HCT116 (cell line): ENCODE results near the gene MBD3L2. TPM values are rescaled to one million over a fixed set of nuclear protein-coding genes. Genes with fewer than 3 reads are reported as not detected.

Experiments
- ATAC-seq: fragments of 200-7000 bp; cut with Tn5 transposase; 2 replicates; pipeline ENCODE4 v1.9.1; 2020; ENCODE audit warnings: mild to moderate bottlenecking, moderate library complexity
- BruUV-seq: library from RNA; stranded (reverse); fragments of 400-500 nt; replicated peaks from 2 replicates; lab custom pipeline; 2021; lab: Mats Ljungman, UMichigan
- CTCF ChIA-PET: fragments of 300-600 bp; sonication (Branson Sonifier 250); formaldehyde crosslinking; loops from one replicate; lab custom pipeline; 2021; ENCODE audit warnings: antibody characterized with exemption; lab: Charles Lee
- POLR2A ChIA-PET: fragments of 300-600, 350-600 bp; sonication (Branson Sonifier 250); formaldehyde crosslinking; loops from one replicate; lab custom pipeline; 2021; ENCODE audit warnings: antibody characterized with exemption; lab: Charles Lee
- RAD21 ChIA-PET, 2 experiments: fragments of 300-600 bp; sonication (Branson Sonifier 250); formaldehyde crosslinking; loops; one replicate each; lab custom pipeline; 2023; ENCODE audit warnings: low total read pairs in 2 of 2; ENCODE audit not compliant: uncharacterized antibody in 2 of 2, unreplicated experiment in 2 of 2, low non-redundant PET in 1 of 2; lab: Charles Lee
- DNase-seq: peaks from one replicate; pipeline ENCODE4 v3.0.0-alpha.2; 2010; ENCODE audit warnings: low read depth, low spot score
- H2AFZ ChIP-seq: fragments of 200-600 bp; shearing (Covaris generic), sonication (generic); 2 replicates; pipeline ENCODE4 v1.6.1; 2017; ENCODE audit warnings: low read depth, mixed run types, mixed read lengths, antibody characterized with exemption, low read length; ENCODE audit not compliant: poor library complexity, severe bottlenecking
- H3K27ac ChIP-seq: 2 replicates; pipeline ENCODE4 v1.5.1; 2012; ENCODE audit warnings: low read depth, low read length
- H3K27me3 ChIP-seq: fragments of 200-600 bp; sonication (generic); 2 replicates; pipeline ENCODE4 v1.6.1; 2016; ENCODE audit warnings: mixed run types, low read length, mixed read lengths; ENCODE audit not compliant: insufficient read depth
- H3K36me3 ChIP-seq, 2 experiments: fragments of 200-500 bp in 1 of 2; fragments of 200-600 bp in 1 of 2; sonication (Bioruptor generic) in 1 of 2; sonication (generic) in 1 of 2; 2 replicates each; pipeline versions ENCODE4 v1.5.1 to v1.6.1; 2014 to 2016; ENCODE audit warnings: low read length in 2 of 2, inconsistent platforms in 1 of 2, mixed read lengths in 1 of 2, mixed run types in 1 of 2; ENCODE audit not compliant: insufficient read depth in 2 of 2, control insufficient read depth in 1 of 2
- H3K4me1 ChIP-seq, 2 experiments: fragments of 200-600 bp in 1 of 2; sonication (generic) in 1 of 2; 2 replicates each; pipeline versions ENCODE4 v1.5.1 to v1.6.1; 2012 to 2017; ENCODE audit warnings: low read length in 2 of 2, inconsistent platforms in 1 of 2, mild to moderate bottlenecking in 1 of 2, mixed read lengths in 1 of 2, mixed run types in 1 of 2, moderate library complexity in 1 of 2; ENCODE audit not compliant: insufficient read depth in 2 of 2, control insufficient read depth in 1 of 2
- H3K4me2 ChIP-seq: fragments of 200-600 bp; sonication (generic); 2 replicates; pipeline ENCODE4 v1.6.1; 2017; ENCODE audit warnings: mixed run types, low read length, mixed read lengths
- H3K4me3 ChIP-seq, 2 experiments: fragments of 200-600 bp in 1 of 2; sonication (generic) in 1 of 2; replicated peaks in 1 of 2; 2 replicates each; pipeline ENCODE4 v1.5.1; 2011 to 2016; ENCODE audit warnings: low read length in 2 of 2, control low read depth in 1 of 2, low read depth in 1 of 2, mild to moderate bottlenecking in 1 of 2, mixed read lengths in 1 of 2, mixed run types in 1 of 2
- H3K79me2 ChIP-seq: fragments of 200-600 bp; sonication (generic); 2 replicates; pipeline ENCODE4 v1.6.1; 2017; ENCODE audit warnings: mild to moderate bottlenecking, mixed run types, low read length, moderate library complexity, mixed read lengths; ENCODE audit not compliant: insufficient read depth
- H3K9ac ChIP-seq: fragments of 200-600 bp; sonication (generic); 2 replicates; pipeline ENCODE4 v1.6.1; 2016; ENCODE audit warnings: low read length, mixed read lengths
- H3K9me2 ChIP-seq: fragments of 200-600 bp; sonication (generic), shearing (Covaris generic); 2 replicates; pipeline ENCODE4 v1.6.1; 2017; ENCODE audit warnings: mixed run types, mild to moderate bottlenecking, moderate library complexity; ENCODE audit not compliant: insufficient read depth
- H3K9me3 ChIP-seq, 2 experiments: fragments of 200-500 bp in 1 of 2; fragments of 200-600 bp in 1 of 2; sonication (Bioruptor generic) in 1 of 2; sonication (generic) in 1 of 2; 2 replicates each; pipeline ENCODE4 v1.6.1; 2014 to 2017; ENCODE audit warnings: low read length in 2 of 2, mixed read lengths in 2 of 2, inconsistent platforms in 1 of 2, low read depth in 1 of 2, mild to moderate bottlenecking in 1 of 2, mixed run types in 1 of 2, moderate library complexity in 1 of 2; ENCODE audit not compliant: control insufficient read depth in 1 of 2, insufficient read depth in 1 of 2
- H4K20me1 ChIP-seq: fragments of 200-600 bp; sonication (generic), shearing (Covaris generic); 2 replicates; pipeline ENCODE4 v1.6.1; 2017; ENCODE audit warnings: mixed run types, mild to moderate bottlenecking, moderate library complexity; ENCODE audit not compliant: insufficient read depth
- ATF3 ChIP-seq: IDR thresholded peaks from 2 replicates; pipeline ENCODE4 v1.6.1; 2012
- CEBPB ChIP-seq: IDR thresholded peaks from 2 replicates; pipeline ENCODE4 v1.6.1; 2012; ENCODE audit warnings: low read depth
- CTCF ChIP-seq, 3 experiments: fragments of 200-600 bp in 1 of 3; sonication (generic) in 1 of 3; IDR thresholded peaks in 2 of 3; conservative IDR thresholded peaks in 1 of 3; 2 replicates each; pipeline ENCODE4 v1.5.1; 2012 to 2017; ENCODE audit warnings: low read depth in 2 of 3, low read length in 2 of 3, antibody characterized with exemption in 1 of 3, borderline replicate concordance in 1 of 3, control low read depth in 1 of 3, mild to moderate bottlenecking in 1 of 3, mixed read lengths in 1 of 3, mixed run types in 1 of 3, moderate library complexity in 1 of 3; ENCODE audit not compliant: insufficient read depth in 1 of 3
- EGR1 ChIP-seq: IDR thresholded peaks from 2 replicates; pipeline ENCODE4 v1.6.1; 2012; ENCODE audit warnings: low read depth
- EZH2 ChIP-seq: fragments of 200-600 bp; sonication (generic); IDR thresholded peaks from 2 replicates; pipeline ENCODE4 v1.6.1; 2017; ENCODE audit warnings: antibody characterized with exemption, mixed run types
- MAX ChIP-seq: IDR thresholded peaks from 2 replicates; pipeline ENCODE4 v1.6.1; 2012
- POLR2AphosphoS5 ChIP-seq: IDR thresholded peaks from 2 replicates; pipeline ENCODE4 v1.6.1; 2011; ENCODE audit warnings: mild to moderate bottlenecking, low read depth, low read length, moderate library complexity
- REST ChIP-seq: IDR thresholded peaks from 2 replicates; pipeline ENCODE4 v1.6.1; 2012; ENCODE audit warnings: low read depth
- SIN3A ChIP-seq: IDR thresholded peaks from 2 replicates; pipeline ENCODE4 v1.6.1; 2012; ENCODE audit warnings: low read depth
- ZBTB33 ChIP-seq: IDR thresholded peaks from 2 replicates; pipeline ENCODE4 v1.6.1; 2011; ENCODE audit warnings: mild to moderate bottlenecking, low read length, moderate library complexity; ENCODE audit not compliant: insufficient replicate concordance; ENCODE audit errors: extremely low read depth
- ZFX ChIP-seq: fragments of 450-650 bp; IDR thresholded peaks from 2 replicates; pipeline ENCODE4 v1.6.1; 2017
- intact Hi-C: fragments of 100-400 bp; cut with micrococcal nuclease; formaldehyde crosslinking; loops from 2 replicates; pipeline ENCODE4 v1.10.0; 2022
- total RNA-seq: library from RNA; stranded (reverse); gene quantifications from one replicate; pipeline ENCODE4 v1.2.1, GENCODE V29; 2021; ENCODE audit not compliant: unreplicated experiment

MBD3L2 gene
- total RNA-seq, 1 experiment from 2014 or later = not detected

GRCh38 chr19:7010722-7011593, 38.2 kb upstream of the MBD3L2 start:
- DNase-seq (no peak), ATAC-seq (no peak)
- H3K27me3 ChIP-seq = no peaks in the 10 kb centered on the region
- ChIA-PET POLR2A (no interaction called here), RAD21 (no interaction called here), CTCF (no interaction called here)
- H3K9me3 ChIP-seq = no peaks in the 10 kb centered on the region
- TF ChIP-seq ATF3 = no peak
- no peak for TF ChIP-seq CEBPB
- TF ChIP-seq EZH2 = no peak
- TF ChIP-seq REST = no peak
- TF ChIP-seq CTCF (IDR thresholded peaks at IDR 0.05 in 2 of 3, conservative IDR thresholded peaks at IDR 0.05 in 1 of 3; ENCODE audit: borderline replicate concordance in 1 of 3, insufficient read depth in 1 of 3, low read depth in 2 of 3, low read length in 2 of 3) = no peak
- no peak for TF ChIP-seq EGR1
- no peak for TF ChIP-seq ZFX
- TF ChIP-seq ZBTB33 = no peak
- TF ChIP-seq POLR2AphosphoS5 = no peak
- TF ChIP-seq MAX = no peak
- no peak for TF ChIP-seq SIN3A
- no peak overlapping the region for H3K4me2 ChIP-seq
- no peak overlapping the region for H3K9ac ChIP-seq
- H2AFZ ChIP-seq = no peak overlapping the region
- intact Hi-C loops = no loop called here
- H4K20me1 ChIP-seq = no peaks in the 10 kb centered on the region
- no peaks in the 10 kb centered on the region for H3K9me2 ChIP-seq
- no peaks in the 10 kb centered on the region for H3K36me3 ChIP-seq
- H3K4me3 ChIP-seq = no peak overlapping the region
- H3K27ac ChIP-seq = no peak overlapping the region
- H3K4me1 ChIP-seq = no peaks in the 10 kb centered on the region
- H3K79me2 ChIP-seq = no peaks in the 10 kb centered on the region
- no TSS peak for BruUV-seq
